Measurements from ENCODE around the gene MVB12A. TPM values are rescaled to one million over a fixed set of nuclear protein-coding genes. Genes with fewer than 3 reads are reported as not detected.
A peak's percentile ranks its signal among the peaks of the same experiment; 100 is the strongest.

The MVB12A gene
- total and polyA plus RNA-seq, 2 experiments from 2014 or later = 49.6 to 68.3 TPM

- Histone ChIP-seq H3K79me2 (ENCODE audit: insufficient read depth) (no peaks in the 10 kb centered on the region), H3K27ac (peak overlapping the region; percentile 85), H2AFZ (peak overlapping the region; percentile 96), H3K4me2 (ENCODE audit: unreplicated experiment) (peak overlapping the region; percentile 82), H3K9me3 (ENCODE audit: low read depth) (no peaks in the 10 kb centered on the region), H3K4me1 (ENCODE audit: insufficient read depth) (peaks cover 3% of the 10 kb centered on the region; the same call in 1 of the 2 replicates), H3F3A (ENCODE audit: insufficient read depth) (0 out of 2 replicates have a peak, but pooled peaks cover 8% of the 10 kb centered on the region), H3K4me3 (peak overlapping the region; percentile 78), H3K27me3 (replicated peaks; ENCODE audit: insufficient read depth) (no peaks in the 10 kb centered on the region; the same call in 1 of the 2 replicates), H3K9me2 (ENCODE audit: insufficient read depth) (no peaks in the 10 kb centered on the region), H4K20me1 (ENCODE audit: insufficient read depth) (no peaks in the 10 kb centered on the region), H3K9ac (peak overlapping the region; percentile 79), H3K36me3 (ENCODE audit: low read depth) (no peaks in the 10 kb centered on the region)
- in situ Hi-C loops (cut with MboI) = no loop called here
- WGBS, 2 experiments (ENCODE audit: low coverage in 1 of 2, low lambda C conversion rate in 2 of 2, missing lambda C conversion rate in 2 of 2) = 30 to 41% methylated on average over 3 of the region's 3 CpGs
- DNase-seq = no peak
- TF ChIP-seq EZH2phosphoT487 (IDR thresholded peaks at IDR 0.05; ENCODE audit: insufficient read depth, low read depth) = no peak
Measured at GRCh38 chr19:17418710-17419109, 1.1 kb upstream of the MVB12A start.

DNA sequence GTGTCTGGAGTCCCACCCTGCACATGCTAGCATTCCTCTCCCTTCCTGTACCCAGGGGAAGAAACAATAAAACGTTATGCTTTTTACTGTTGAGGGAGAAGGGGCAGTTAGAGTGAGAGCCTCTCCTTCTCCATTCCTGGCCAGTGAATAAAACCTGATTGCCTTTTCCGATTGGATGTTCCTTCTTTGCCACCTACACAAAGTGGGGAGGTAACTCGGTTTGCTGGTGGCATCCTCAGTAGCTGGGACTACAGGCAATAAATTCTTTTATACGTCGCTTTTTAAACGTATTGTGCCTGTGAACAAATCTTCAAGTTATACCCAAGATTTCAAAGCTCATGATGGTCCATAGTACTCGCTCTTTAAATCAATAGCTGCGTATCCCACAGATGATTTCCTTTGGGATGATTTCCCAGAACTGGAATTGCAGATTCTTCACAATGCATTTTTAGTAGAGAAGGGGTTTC, 660 bp upstream of the MVB12A start:
- peak overlapping the region; percentile 82 for H3K4me2 ChIP-seq (ENCODE audit: unreplicated experiment)
- no peaks in the 10 kb centered on the region for H3K36me3 ChIP-seq (ENCODE audit: low read depth)
- peaks cover 3% of the 10 kb centered on the region; the same call in 1 of the 2 replicates for H3K4me1 ChIP-seq (ENCODE audit: insufficient read depth)
- H3K9ac ChIP-seq = peak overlapping the region; percentile 79
- H3F3A ChIP-seq (ENCODE audit: insufficient read depth) = 0 out of 2 replicates have a peak, but pooled peaks cover 8% of the 10 kb centered on the region
- no peak for TF ChIP-seq EZH2phosphoT487 (IDR thresholded peaks at IDR 0.05; ENCODE audit: insufficient read depth, low read depth)
- no peak for TF ChIP-seq EZH2 (IDR thresholded peaks at IDR 0.05; ENCODE audit: insufficient read depth, poor library complexity, severe bottlenecking)
- peak overlapping the region; percentile 85 for H3K27ac ChIP-seq
- H3K27me3 ChIP-seq (replicated peaks; ENCODE audit: insufficient read depth) = no peaks in the 10 kb centered on the region; the same call in 1 of the 2 replicates
- H3K9me3 ChIP-seq (ENCODE audit: low read depth) = no peaks in the 10 kb centered on the region
- WGBS, 2 experiments (ENCODE audit: low coverage in 1 of 2, low lambda C conversion rate in 2 of 2, missing lambda C conversion rate in 2 of 2) = 23 to 27% methylated on average over 8 of the region's 8 CpGs
- no peaks in the 10 kb centered on the region for H3K9me2 ChIP-seq (ENCODE audit: insufficient read depth)
- H3K79me2 ChIP-seq (ENCODE audit: insufficient read depth) = no peaks in the 10 kb centered on the region
- H4K20me1 ChIP-seq (ENCODE audit: insufficient read depth) = no peaks in the 10 kb centered on the region
- in situ Hi-C loops (cut with MboI) = no loop called here
- peak; percentile 50 for DNase-seq
- peak overlapping the region; percentile 78 for H3K4me3 ChIP-seq
- H2AFZ ChIP-seq = peak overlapping the region; percentile 96

DNA sequence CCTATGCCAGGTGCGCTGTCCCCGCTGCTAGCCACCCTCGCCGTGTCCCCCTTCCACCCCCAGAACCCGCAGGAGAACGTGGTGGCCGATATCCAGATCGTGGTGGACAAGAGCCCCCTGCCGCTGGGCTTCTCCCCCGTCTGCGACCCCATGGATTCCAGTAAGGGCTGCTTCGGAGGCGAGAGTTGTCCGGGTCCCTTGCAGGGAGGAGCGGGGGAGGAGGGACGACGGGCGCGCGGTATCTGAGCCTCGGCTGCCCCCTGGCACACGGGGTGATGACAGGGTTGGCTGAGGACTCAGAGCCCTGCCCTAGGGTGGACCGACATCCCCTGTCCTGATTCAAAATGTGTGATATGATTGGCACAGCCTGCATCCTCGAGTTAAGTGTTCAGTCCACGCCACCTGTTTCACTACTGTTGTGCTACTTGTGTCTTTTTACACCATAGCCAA, 653 bp downstream of the MVB12A start:
- Histone ChIP-seq H4K20me1 (ENCODE audit: insufficient read depth) (no peaks in the 10 kb centered on the region), H2AFZ (peak overlapping the region; percentile 94), H3K4me3 (peak overlapping the region; percentile 81), H3K4me2 (ENCODE audit: unreplicated experiment) (peak overlapping the region; percentile 75), H3F3A (ENCODE audit: insufficient read depth) (0 out of 2 replicates have a peak, but pooled peaks cover 8% of the 10 kb centered on the region), H3K9ac (peak overlapping the region; percentile 65), H3K9me3 (ENCODE audit: low read depth) (no peaks in the 10 kb centered on the region), H3K27me3 (replicated peaks; ENCODE audit: insufficient read depth) (no peaks in the 10 kb centered on the region), H3K27ac (no peak overlapping the region), H3K36me3 (ENCODE audit: low read depth) (no peaks in the 10 kb centered on the region), H3K9me2 (ENCODE audit: insufficient read depth) (no peaks in the 10 kb centered on the region), H3K79me2 (ENCODE audit: insufficient read depth) (no peaks in the 10 kb centered on the region), H3K4me1 (ENCODE audit: insufficient read depth) (peaks cover under 1% of the 10 kb centered on the region; the same call in 1 of the 2 replicates)
- 7 to 11% methylated on average over 25 of the region's 25 CpGs for WGBS, 2 experiments (ENCODE audit: low coverage in 1 of 2, low lambda C conversion rate in 2 of 2, missing lambda C conversion rate in 2 of 2)
- in situ Hi-C loops (cut with MboI) = no loop called here
- DNase-seq = peak; percentile 50
- TF ChIP-seq EZH2 (IDR thresholded peaks at IDR 0.05; ENCODE audit: insufficient read depth, poor library complexity, severe bottlenecking) = no peak
- no peak for TF ChIP-seq EZH2phosphoT487 (IDR thresholded peaks at IDR 0.05; ENCODE audit: insufficient read depth, low read depth)

DNA sequence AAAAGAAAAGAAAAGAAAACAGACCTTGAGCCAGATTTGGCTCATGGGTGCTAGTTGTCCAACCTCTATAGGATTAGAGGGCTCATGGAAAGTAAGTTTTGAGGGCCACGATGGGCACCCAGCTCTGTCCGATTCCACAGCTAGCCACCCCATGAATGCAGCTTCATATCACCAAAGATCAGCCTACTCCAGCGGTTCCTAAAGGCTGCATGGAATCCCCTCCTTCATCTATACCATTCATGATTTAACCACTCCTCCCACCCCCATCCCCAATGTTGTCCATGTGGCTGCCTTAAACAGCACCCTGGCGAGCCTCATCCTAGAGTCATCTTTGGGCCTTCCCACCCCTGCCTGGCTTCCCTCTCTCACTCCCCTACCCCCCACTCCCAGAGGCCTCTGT, 2.1 kb downstream of the MVB12A start:
- DNase-seq = no peak
- Histone ChIP-seq H3K4me1 (ENCODE audit: insufficient read depth) (no peaks in the 10 kb centered on the region; the same call in 1 of the 2 replicates), H3F3A (ENCODE audit: insufficient read depth) (0 out of 2 replicates have a peak, but pooled peaks cover 8% of the 10 kb centered on the region), H2AFZ (no peak overlapping the region), H3K4me2 (ENCODE audit: unreplicated experiment) (no peak overlapping the region), H3K4me3 (no peak overlapping the region), H3K9ac (no peak overlapping the region), H3K79me2 (ENCODE audit: insufficient read depth) (no peaks in the 10 kb centered on the region), H3K27me3 (replicated peaks; ENCODE audit: insufficient read depth) (no peaks in the 10 kb centered on the region), H4K20me1 (ENCODE audit: insufficient read depth) (no peaks in the 10 kb centered on the region), H3K9me2 (ENCODE audit: insufficient read depth) (no peaks in the 10 kb centered on the region), H3K27ac (no peak overlapping the region), H3K9me3 (ENCODE audit: low read depth) (no peaks in the 10 kb centered on the region), H3K36me3 (ENCODE audit: low read depth) (no peaks in the 10 kb centered on the region)
- 97 to 98% methylated on average over 4 of the region's 4 CpGs for WGBS, 2 experiments (ENCODE audit: low coverage in 1 of 2, low lambda C conversion rate in 2 of 2, missing lambda C conversion rate in 2 of 2)
- in situ Hi-C loops (cut with MboI) = no loop called here
- TF ChIP-seq EZH2 (IDR thresholded peaks at IDR 0.05; ENCODE audit: insufficient read depth, poor library complexity, severe bottlenecking) (no peak), EZH2phosphoT487 (IDR thresholded peaks at IDR 0.05; ENCODE audit: insufficient read depth, low read depth) (no peak)

Measured in GM23248 (cell line).